Measurements from ENCODE around the gene TASOR2. TPM values are rescaled to one million over a fixed set of nuclear protein-coding genes. Genes with fewer than 3 reads are reported as not detected.

The TASOR2 gene
- total RNA-seq, 1 experiment from 2014 or later = 57.4 TPM

DNA sequence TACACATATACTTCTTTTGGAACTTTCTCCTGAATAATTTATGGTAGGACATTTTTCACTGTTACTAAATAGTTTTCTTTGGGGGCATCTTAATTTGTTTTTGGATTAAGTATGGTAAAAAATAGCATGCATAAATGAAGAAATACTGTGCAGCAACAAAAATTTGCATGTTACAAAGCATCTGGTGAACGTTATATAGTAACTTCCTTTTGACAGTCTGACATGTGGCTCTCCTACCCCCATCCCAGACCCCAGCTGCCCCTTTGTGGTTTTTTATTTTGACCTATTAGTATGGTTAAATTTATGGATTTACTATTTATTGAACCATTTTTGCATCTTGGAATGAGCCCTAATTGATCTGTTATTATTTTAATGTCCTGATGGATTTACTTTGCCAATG, 9.9 kb downstream of the TASOR2 start:
- in situ Hi-C loops (cut with HindIII; ENCODE audit: low pct_unique_long_range_greater_than_20kb, low sequenced_read_pairs) (no loop called here), intact Hi-C loops (cut with micrococcal nuclease; ENCODE audit: unreplicated experiment) (no loop called here)
- no peaks in the 10 kb centered on the region for H3K36me3 ChIP-seq (ENCODE audit: control insufficient read depth, insufficient read depth, low read length)
- POLR2A ChIA-PET = no interaction called here
- ATAC-seq = no peak
- H3K27me3 ChIP-seq (ENCODE audit: control insufficient read depth, insufficient read depth, low read length) = no peaks in the 10 kb centered on the region
- TF ChIP-seq, protein P1, sequence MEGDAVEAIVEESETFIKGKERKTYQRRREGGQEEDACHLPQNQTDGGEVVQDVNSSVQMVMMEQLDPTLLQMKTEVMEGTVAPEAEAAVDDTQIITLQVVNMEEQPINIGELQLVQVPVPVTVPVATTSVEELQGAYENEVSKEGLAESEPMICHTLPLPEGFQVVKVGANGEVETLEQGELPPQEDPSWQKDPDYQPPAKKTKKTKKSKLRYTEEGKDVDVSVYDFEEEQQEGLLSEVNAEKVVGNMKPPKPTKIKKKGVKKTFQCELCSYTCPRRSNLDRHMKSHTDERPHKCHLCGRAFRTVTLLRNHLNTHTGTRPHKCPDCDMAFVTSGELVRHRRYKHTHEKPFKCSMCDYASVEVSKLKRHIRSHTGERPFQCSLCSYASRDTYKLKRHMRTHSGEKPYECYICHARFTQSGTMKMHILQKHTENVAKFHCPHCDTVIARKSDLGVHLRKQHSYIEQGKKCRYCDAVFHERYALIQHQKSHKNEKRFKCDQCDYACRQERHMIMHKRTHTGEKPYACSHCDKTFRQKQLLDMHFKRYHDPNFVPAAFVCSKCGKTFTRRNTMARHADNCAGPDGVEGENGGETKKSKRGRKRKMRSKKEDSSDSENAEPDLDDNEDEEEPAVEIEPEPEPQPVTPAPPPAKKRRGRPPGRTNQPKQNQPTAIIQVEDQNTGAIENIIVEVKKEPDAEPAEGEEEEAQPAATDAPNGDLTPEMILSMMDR (IDR thresholded peaks at IDR 0.05) = no peak
- TF ChIP-seq SIN3A (IDR thresholded peaks at IDR 0.05; ENCODE audit: borderline replicate concordance, insufficient read depth, low read depth, low read length) (no peak), TCF7L2 (IDR thresholded peaks at IDR 0.05; ENCODE audit: low read depth, low read length) (no peak), POLR2AphosphoS5 (IDR thresholded peaks at IDR 0.05; ENCODE audit: low read depth, low read length) (no peak)
- TF ChIP-seq, protein P2, sequence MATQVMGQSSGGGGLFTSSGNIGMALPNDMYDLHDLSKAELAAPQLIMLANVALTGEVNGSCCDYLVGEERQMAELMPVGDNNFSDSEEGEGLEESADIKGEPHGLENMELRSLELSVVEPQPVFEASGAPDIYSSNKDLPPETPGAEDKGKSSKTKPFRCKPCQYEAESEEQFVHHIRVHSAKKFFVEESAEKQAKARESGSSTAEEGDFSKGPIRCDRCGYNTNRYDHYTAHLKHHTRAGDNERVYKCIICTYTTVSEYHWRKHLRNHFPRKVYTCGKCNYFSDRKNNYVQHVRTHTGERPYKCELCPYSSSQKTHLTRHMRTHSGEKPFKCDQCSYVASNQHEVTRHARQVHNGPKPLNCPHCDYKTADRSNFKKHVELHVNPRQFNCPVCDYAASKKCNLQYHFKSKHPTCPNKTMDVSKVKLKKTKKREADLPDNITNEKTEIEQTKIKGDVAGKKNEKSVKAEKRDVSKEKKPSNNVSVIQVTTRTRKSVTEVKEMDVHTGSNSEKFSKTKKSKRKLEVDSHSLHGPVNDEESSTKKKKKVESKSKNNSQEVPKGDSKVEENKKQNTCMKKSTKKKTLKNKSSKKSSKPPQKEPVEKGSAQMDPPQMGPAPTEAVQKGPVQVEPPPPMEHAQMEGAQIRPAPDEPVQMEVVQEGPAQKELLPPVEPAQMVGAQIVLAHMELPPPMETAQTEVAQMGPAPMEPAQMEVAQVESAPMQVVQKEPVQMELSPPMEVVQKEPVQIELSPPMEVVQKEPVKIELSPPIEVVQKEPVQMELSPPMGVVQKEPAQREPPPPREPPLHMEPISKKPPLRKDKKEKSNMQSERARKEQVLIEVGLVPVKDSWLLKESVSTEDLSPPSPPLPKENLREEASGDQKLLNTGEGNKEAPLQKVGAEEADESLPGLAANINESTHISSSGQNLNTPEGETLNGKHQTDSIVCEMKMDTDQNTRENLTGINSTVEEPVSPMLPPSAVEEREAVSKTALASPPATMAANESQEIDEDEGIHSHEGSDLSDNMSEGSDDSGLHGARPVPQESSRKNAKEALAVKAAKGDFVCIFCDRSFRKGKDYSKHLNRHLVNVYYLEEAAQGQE (IDR thresholded peaks at IDR 0.05; ENCODE audit: insufficient read depth in 1 of 2, low read depth in 2 of 2, low read length in 1 of 2) = no peak
- no peak overlapping the region for H3K27ac ChIP-seq (ENCODE audit: low read length)
- CTCF ChIA-PET = no interaction called here
- no peak overlapping the region for H3K4me3 ChIP-seq (ENCODE audit: low read depth in 2 of 2, low read length in 2 of 2)
- H3K4me1 ChIP-seq (ENCODE audit: control insufficient read depth, insufficient read depth, low read length) = no peaks in the 10 kb centered on the region; the same call in 1 of the 2 replicates
- no peaks in the 10 kb centered on the region for H3K9me3 ChIP-seq (ENCODE audit: control insufficient read depth, insufficient read depth, low read depth, low read length)
- BruUV-seq (replicated peaks) = no TSS peak
- no peak for DNase-seq (ENCODE audit: low read depth, low spot score)

DNA sequence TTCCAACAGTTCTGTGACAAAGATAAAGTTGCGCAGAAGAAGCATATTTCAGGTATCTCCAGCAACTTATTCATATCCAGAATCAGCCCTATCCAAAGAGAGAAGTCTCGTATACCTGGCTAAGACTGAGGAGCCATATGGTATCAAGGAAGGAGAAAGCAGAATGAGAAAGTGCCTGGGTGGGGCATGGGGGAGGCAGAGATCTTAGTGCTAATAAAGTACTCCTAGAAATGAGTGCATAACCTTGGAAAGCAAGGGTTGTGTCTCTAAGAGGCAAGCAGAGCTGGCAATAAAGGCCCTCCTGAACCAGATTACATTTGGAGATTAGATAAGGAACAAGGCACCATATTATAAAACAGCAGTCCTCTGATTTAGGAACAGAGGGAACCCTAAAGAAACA, 12.7 kb downstream of the TASOR2 start:
- ChIA-PET CTCF (no interaction called here), POLR2A (no interaction called here)
- TF ChIP-seq, protein P1 (IDR thresholded peaks at IDR 0.05) = no peak
- Histone ChIP-seq H3K27me3 (ENCODE audit: control insufficient read depth, insufficient read depth, low read length) (no peaks in the 10 kb centered on the region), H3K27ac (ENCODE audit: low read length) (no peak overlapping the region), H3K9me3 (ENCODE audit: control insufficient read depth, insufficient read depth, low read depth, low read length) (no peaks in the 10 kb centered on the region; the same call in 1 of the 2 replicates), H3K4me1 (ENCODE audit: control insufficient read depth, insufficient read depth, low read length) (no peaks in the 10 kb centered on the region), H3K4me3 (ENCODE audit: low read depth in 2 of 2, low read length in 2 of 2) (no peak overlapping the region), H3K36me3 (ENCODE audit: control insufficient read depth, insufficient read depth, low read length) (no peaks in the 10 kb centered on the region)
- intact Hi-C loops (cut with micrococcal nuclease; ENCODE audit: unreplicated experiment) = no loop called here
- BruUV-seq (replicated peaks) = no TSS peak
- DNase-seq (ENCODE audit: low read depth, low spot score) (no peak), ATAC-seq (no peak)
- in situ Hi-C loops (cut with HindIII; ENCODE audit: low pct_unique_long_range_greater_than_20kb, low sequenced_read_pairs) = no loop called here

DNA sequence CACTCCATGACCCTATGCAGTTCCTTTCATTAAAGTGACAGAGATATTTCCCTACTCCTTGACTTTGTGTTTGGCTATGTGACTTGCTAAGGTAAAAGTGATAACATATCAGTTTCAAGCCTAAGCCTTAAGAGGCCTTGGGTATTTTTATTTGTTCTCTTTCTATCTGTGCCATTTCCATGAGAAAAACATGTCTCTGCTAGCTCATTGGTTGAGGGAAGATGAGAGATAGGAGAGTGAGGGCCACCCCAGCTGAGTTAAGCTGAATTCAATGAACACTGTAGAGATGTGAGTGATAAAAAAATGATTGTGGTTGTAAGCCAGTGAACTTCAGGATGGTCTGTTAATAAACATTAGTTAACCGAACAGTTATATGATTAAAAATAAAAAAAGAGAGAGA, 13.4 kb downstream of the TASOR2 start:
- ATAC-seq = no peak
- CTCF ChIA-PET = no interaction called here
- no peak for DNase-seq (ENCODE audit: low read depth, low spot score)
- Histone ChIP-seq H3K27me3 (ENCODE audit: control insufficient read depth, insufficient read depth, low read length) (no peaks in the 10 kb centered on the region), H3K4me3 (ENCODE audit: low read depth in 2 of 2, low read length in 2 of 2) (no peak overlapping the region), H3K4me1 (ENCODE audit: control insufficient read depth, insufficient read depth, low read length) (no peaks in the 10 kb centered on the region), H3K36me3 (ENCODE audit: control insufficient read depth, insufficient read depth, low read length) (no peaks in the 10 kb centered on the region), H3K9me3 (ENCODE audit: control insufficient read depth, insufficient read depth, low read depth, low read length) (no peaks in the 10 kb centered on the region; the same call in 1 of the 2 replicates), H3K27ac (ENCODE audit: low read length) (no peak overlapping the region)
- no TSS peak for BruUV-seq (replicated peaks)
- in situ Hi-C loops (cut with HindIII; ENCODE audit: low pct_unique_long_range_greater_than_20kb, low sequenced_read_pairs) = no loop called here
- TF ChIP-seq, protein P1 (IDR thresholded peaks at IDR 0.05) = no peak
- no peak for TF ChIP-seq POLR2AphosphoS5 (IDR thresholded peaks at IDR 0.05; ENCODE audit: low read depth, low read length)
- TF ChIP-seq SIN3A (IDR thresholded peaks at IDR 0.05; ENCODE audit: borderline replicate concordance, insufficient read depth, low read depth, low read length) = no peak
- no peak for TF ChIP-seq TCF7L2 (IDR thresholded peaks at IDR 0.05; ENCODE audit: low read depth, low read length)
- TF ChIP-seq, protein P2 (IDR thresholded peaks at IDR 0.05; ENCODE audit: insufficient read depth in 1 of 2, low read depth in 2 of 2, low read length in 1 of 2) = no peak
- POLR2A ChIA-PET = no interaction called here
- intact Hi-C loops (cut with micrococcal nuclease; ENCODE audit: unreplicated experiment) = no loop called here

Measured in Panc1 (cell line).